Endothelial cell (in vitro differentiated cells): ENCODE data around the gene LCE1E. TPM values are rescaled to one million over a fixed set of nuclear protein-coding genes. Genes with fewer than 3 reads are reported as not detected.

ENCODE experiments used
- DNase-seq: peaks from one replicate; pipeline ENCODE4 v3.0.0; 2021; ENCODE audit warnings: low spot score
- H3K27ac Mint-ChIP-seq: one replicate; pipeline ENCODE4 v1.8.0; 2021; ENCODE audit warnings: mixed read lengths, inconsistent platforms; ENCODE audit not compliant: unreplicated experiment
- H3K27me3 Mint-ChIP-seq: one replicate; pipeline ENCODE4 v1.8.0; 2021; ENCODE audit warnings: mild to moderate bottlenecking, moderate library complexity, mixed read lengths, inconsistent platforms; ENCODE audit not compliant: unreplicated experiment
- H3K36me3 Mint-ChIP-seq: one replicate; pipeline ENCODE4 v1.8.0; 2021; ENCODE audit warnings: mild to moderate bottlenecking, low read depth, mixed read lengths, inconsistent platforms; ENCODE audit not compliant: unreplicated experiment
- H3K4me1 Mint-ChIP-seq: one replicate; pipeline ENCODE4 v1.8.0; 2021; ENCODE audit warnings: mild to moderate bottlenecking, mixed read lengths, inconsistent platforms; ENCODE audit not compliant: unreplicated experiment
- H3K4me3 Mint-ChIP-seq: one replicate; pipeline ENCODE4 v1.8.0; 2021; ENCODE audit warnings: mild to moderate bottlenecking, mixed read lengths, inconsistent platforms; ENCODE audit not compliant: unreplicated experiment
- H3K9me3 Mint-ChIP-seq: one replicate; pipeline ENCODE4 v1.8.0; 2021; ENCODE audit warnings: mixed read lengths, inconsistent platforms; ENCODE audit not compliant: unreplicated experiment
- total RNA-seq: library from RNA; stranded (reverse); fragmentation: NEBNext Ultra II Directional; extraction: Animal tissue kit (Norgen Biotek cat#: 25700); gene quantifications from one replicate; pipeline ENCODE4 v1.2.1, GENCODE V29; 2021; ENCODE audit not compliant: unreplicated experiment
- TF ChIP-seq, protein P1 (sequence below): fragments of 200-600 bp; sonication (generic); IDR thresholded peaks from one replicate; pipeline ENCODE4 v1.5.0; 2021; ENCODE audit warnings: antibody characterized with exemption; ENCODE audit not compliant: unreplicated experiment

Gene LCE1E
- total RNA-seq, 1 donor from 2014 or later, result not detected

DNA sequence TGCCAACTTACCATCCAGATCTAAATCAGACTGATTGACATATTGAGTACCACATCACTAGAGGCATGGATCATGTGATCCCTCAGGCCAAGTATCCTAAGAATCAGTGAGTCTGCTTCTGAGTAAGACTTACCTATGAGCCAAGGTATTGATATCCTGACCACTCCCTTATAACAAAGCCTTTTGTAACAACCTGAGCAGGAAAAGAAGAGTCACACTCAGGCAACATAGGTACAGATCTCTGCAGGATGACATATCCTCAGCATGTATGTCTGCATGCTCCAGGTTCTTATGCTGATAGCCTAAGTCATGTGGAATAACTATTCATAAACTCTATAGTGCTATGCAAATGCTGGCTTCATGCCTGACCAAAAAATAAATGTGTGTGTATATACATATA is 38.9 kb downstream of the LCE1E start:
- Mint-ChIP-seq H3K4me3 (no peak overlapping the region), H3K9me3 (no peaks in the 10 kb centered on the region), H3K4me1 (peaks cover 3% of the 10 kb centered on the region), H3K36me3 (no peaks in the 10 kb centered on the region), H3K27me3 (no peaks in the 10 kb centered on the region), H3K27ac (no peak overlapping the region)
- TF ChIP-seq, protein P1, sequence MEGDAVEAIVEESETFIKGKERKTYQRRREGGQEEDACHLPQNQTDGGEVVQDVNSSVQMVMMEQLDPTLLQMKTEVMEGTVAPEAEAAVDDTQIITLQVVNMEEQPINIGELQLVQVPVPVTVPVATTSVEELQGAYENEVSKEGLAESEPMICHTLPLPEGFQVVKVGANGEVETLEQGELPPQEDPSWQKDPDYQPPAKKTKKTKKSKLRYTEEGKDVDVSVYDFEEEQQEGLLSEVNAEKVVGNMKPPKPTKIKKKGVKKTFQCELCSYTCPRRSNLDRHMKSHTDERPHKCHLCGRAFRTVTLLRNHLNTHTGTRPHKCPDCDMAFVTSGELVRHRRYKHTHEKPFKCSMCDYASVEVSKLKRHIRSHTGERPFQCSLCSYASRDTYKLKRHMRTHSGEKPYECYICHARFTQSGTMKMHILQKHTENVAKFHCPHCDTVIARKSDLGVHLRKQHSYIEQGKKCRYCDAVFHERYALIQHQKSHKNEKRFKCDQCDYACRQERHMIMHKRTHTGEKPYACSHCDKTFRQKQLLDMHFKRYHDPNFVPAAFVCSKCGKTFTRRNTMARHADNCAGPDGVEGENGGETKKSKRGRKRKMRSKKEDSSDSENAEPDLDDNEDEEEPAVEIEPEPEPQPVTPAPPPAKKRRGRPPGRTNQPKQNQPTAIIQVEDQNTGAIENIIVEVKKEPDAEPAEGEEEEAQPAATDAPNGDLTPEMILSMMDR, result no peak
- no peak for DNase-seq

DNA sequence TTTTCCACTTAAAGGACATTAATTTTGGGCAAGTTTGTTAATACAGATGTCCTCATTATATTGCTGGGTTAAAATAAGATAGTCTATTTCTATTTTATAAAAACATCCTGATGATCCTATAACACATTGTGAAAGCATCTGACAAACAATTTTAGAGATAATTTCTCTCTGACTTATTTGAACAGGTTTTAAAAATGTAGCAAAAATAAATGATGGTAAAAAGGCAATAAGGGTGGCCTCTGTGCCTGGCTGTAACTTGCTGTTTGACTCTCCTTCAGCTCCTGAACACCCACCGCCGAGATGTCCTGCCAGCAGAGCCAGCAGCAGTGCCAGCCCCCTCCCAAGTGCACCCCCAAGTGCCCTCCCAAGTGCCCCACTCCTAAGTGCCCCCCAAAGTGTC is 41.1 kb downstream of the LCE1E start, which contains the start of gene LCE1A:
Gene LCE1A (plus strand): TSS at position 301 of the 400 bp plus-strand sequence. CDS start 0 bp downstream, at position 301.
- no peaks in the 10 kb centered on the region for H3K9me3 Mint-ChIP-seq
- H3K4me3 Mint-ChIP-seq, result no peak within 1 kb of the TSS
- H3K27me3 Mint-ChIP-seq, result no peaks in the 10 kb centered on the region
- no peak within 1 kb of the TSS for H3K27ac Mint-ChIP-seq
- TF ChIP-seq, protein P1, result no peak
- H3K4me1 Mint-ChIP-seq, result peaks cover 3% of the 10 kb centered on the region
- no peaks in the 10 kb centered on the region for H3K36me3 Mint-ChIP-seq
- no peak for DNase-seq

DNA sequence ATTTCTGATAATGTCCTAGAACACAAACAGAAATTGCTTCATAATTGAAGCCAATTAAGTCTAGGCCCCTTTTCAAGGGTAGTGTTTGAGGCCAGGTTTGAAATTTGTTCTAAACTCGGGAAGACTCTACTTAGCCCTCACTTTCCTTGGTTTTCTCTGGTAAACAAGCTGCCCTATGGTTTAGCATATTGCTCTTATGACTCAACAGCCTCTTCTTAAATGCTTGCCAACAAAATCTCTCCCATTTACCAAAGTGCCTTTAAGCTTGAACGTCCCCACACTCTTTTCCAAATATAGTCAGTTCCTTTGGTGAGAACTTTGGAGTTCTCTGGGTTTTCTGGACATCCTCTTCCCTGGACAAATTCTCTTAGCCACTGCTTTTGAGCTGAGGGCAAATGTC is 50.8 kb downstream of the LCE1E start:
- peaks cover 1% of the 10 kb centered on the region for H3K27me3 Mint-ChIP-seq
- H3K4me3 Mint-ChIP-seq, result no peak overlapping the region
- no peaks in the 10 kb centered on the region for H3K36me3 Mint-ChIP-seq
- no peak overlapping the region for H3K27ac Mint-ChIP-seq
- no peaks in the 10 kb centered on the region for H3K4me1 Mint-ChIP-seq
- DNase-seq, result no peak
- no peaks in the 10 kb centered on the region for H3K9me3 Mint-ChIP-seq
- TF ChIP-seq, protein P1, result no peak

Other genes with a start within 250 kb of the LCE1E start
- gene LCE3E, start 219.5 kb upstream of the LCE1E start, total RNA-seq, result not detected
- not detected for gene LCE3D, start 205.7 kb upstream of the LCE1E start, total RNA-seq
- not detected for gene LCE3C, start 186.0 kb upstream of the LCE1E start, total RNA-seq
- gene LCE3B, start 172.4 kb upstream of the LCE1E start, total RNA-seq, result not detected
- gene LCE3A, start 163.2 kb upstream of the LCE1E start, total RNA-seq, result not detected
- gene LCE2D, start 122.9 kb upstream of the LCE1E start, total RNA-seq, result not detected
- not detected for gene LCE2C, start 111.0 kb upstream of the LCE1E start, total RNA-seq
- gene LCE2B, start 100.1 kb upstream of the LCE1E start, total RNA-seq, result not detected
- gene LCE2A, start 87.9 kb upstream of the LCE1E start, total RNA-seq, result not detected
- gene LCE4A, start 78.1 kb upstream of the LCE1E start, total RNA-seq, result not detected
- gene KPRP, start 28.2 kb upstream of the LCE1E start, total RNA-seq, result not detected
- gene LCE1F, start 11.1 kb upstream of the LCE1E start, total RNA-seq, result not detected
- gene LCE1D, start 10.5 kb downstream of the LCE1E start, total RNA-seq, result not detected
- not detected for gene LCE1C, start 20.4 kb downstream of the LCE1E start, total RNA-seq
- gene LCE1B, start 25.7 kb downstream of the LCE1E start, total RNA-seq, result not detected
- not detected for gene LCE1A, start 41.2 kb downstream of the LCE1E start, total RNA-seq
- not detected for gene LCE6A, start 56.6 kb downstream of the LCE1E start, total RNA-seq
- not detected for gene LCE7A, start 73.7 kb downstream of the LCE1E start, total RNA-seq
- gene SMCP, start 92.1 kb downstream of the LCE1E start, total RNA-seq, result not detected
- gene IVL, start 122.3 kb downstream of the LCE1E start, total RNA-seq, result not detected
- not detected for gene SPRR5, start 160.9 kb downstream of the LCE1E start, total RNA-seq
- not detected for gene SPRR4, start 184.4 kb downstream of the LCE1E start, total RNA-seq
- gene SPRR1A, start 197.8 kb downstream of the LCE1E start, total RNA-seq, result not detected
- gene SPRR3, start 215.5 kb downstream of the LCE1E start, total RNA-seq, result not detected
- not detected for gene SPRR1B, start 244.9 kb downstream of the LCE1E start, total RNA-seq